22Rv1 (cell line): ENCODE data around the gene MRAS.

Source experiments
- H3K27ac ChIP-seq: fragments of 450-650 bp; 2 replicates; pipeline ENCODE4 v1.5.1; 2017
- CTCF ChIP-seq: fragments of 450-650 bp; IDR thresholded peaks from 2 replicates; pipeline ENCODE4 v1.5.1; 2017; ENCODE audit warnings: mild to moderate bottlenecking
- ZFX ChIP-seq: fragments of 450-650 bp; IDR thresholded peaks from 2 replicates; pipeline ENCODE4 v1.6.1; 2017; ENCODE audit warnings: antibody characterized with exemption, borderline replicate concordance

The MRAS gene

GRCh38 chr3:138383715-138384465 is 35.5 kb downstream of the MRAS start:
- no peak for TF ChIP-seq CTCF
- TF ChIP-seq ZFX = no peak
- H3K27ac ChIP-seq = no peak overlapping the region

- H3K27ac ChIP-seq = no peak overlapping the region
- TF ChIP-seq ZFX (no peak), CTCF (no peak)
These were observed 36.2 kb downstream of the MRAS start for GRCh38 chr3:138384531-138384930.

- no peak for TF ChIP-seq CTCF
- no peak for TF ChIP-seq ZFX
- H3K27ac ChIP-seq = no peak overlapping the region
These were observed 36.6 kb downstream of the MRAS start for GRCh38 chr3:138384976-138385375.

GRCh38 chr3:138389144-138389601 is 40.8 kb downstream of the MRAS start:
- H3K27ac ChIP-seq = no peak overlapping the region
- TF ChIP-seq CTCF (no peak), ZFX (no peak)

GRCh38 chr3:138389841-138390581 is 41.6 kb downstream of the MRAS start:
- TF ChIP-seq CTCF (no peak), ZFX (no peak)
- H3K27ac ChIP-seq = no peak overlapping the region

- H3K27ac ChIP-seq = no peak overlapping the region
- no peak for TF ChIP-seq CTCF
- no peak for TF ChIP-seq ZFX
These were observed 42.2 kb downstream of the MRAS start for GRCh38 chr3:138390582-138390932.

GRCh38 chr3:138394156-138394555 is 45.8 kb downstream of the MRAS start:
- no peak overlapping the region for H3K27ac ChIP-seq
- TF ChIP-seq CTCF = no peak
- no peak for TF ChIP-seq ZFX
